ENCODE measurements around the gene SH2D2A.

Gene SH2D2A

GRCh38 chr1:156847591-156848460 lies 31.2 kb upstream of the SH2D2A start:
- DNase-seq = no peak

- no peak for DNase-seq
Observed at GRCh38 chr1:156846643-156847042, 30.0 kb upstream of the SH2D2A start.

- no peak for DNase-seq
Observed at GRCh38 chr1:156845953-156846545, 29.4 kb upstream of the SH2D2A start.

GRCh38 chr1:156845055-156845952 lies 28.7 kb upstream of the SH2D2A start:
- no peak for DNase-seq

GRCh38 chr1:156844638-156845037 lies 28.0 kb upstream of the SH2D2A start:
- no peak for DNase-seq

GRCh38 chr1:156844102-156844501 lies 27.5 kb upstream of the SH2D2A start:
- DNase-seq = no peak

- DNase-seq = no peak
Observed at GRCh38 chr1:156842618-156843300, 26.1 kb upstream of the SH2D2A start.

- no peak for DNase-seq
Observed at GRCh38 chr1:156841295-156841855, 24.7 kb upstream of the SH2D2A start.

- no peak for DNase-seq
Observed at GRCh38 chr1:156840898-156841279, 24.2 kb upstream of the SH2D2A start.

- no peak for DNase-seq
Observed at GRCh38 chr1:156840186-156840897, 23.7 kb upstream of the SH2D2A start.

GRCh38 chr1:156839426-156840109 lies 22.9 kb upstream of the SH2D2A start:
- no peak for DNase-seq

- no peak for DNase-seq
Observed at GRCh38 chr1:156838972-156839371, 22.3 kb upstream of the SH2D2A start.

GRCh38 chr1:156836892-156837291 lies 20.2 kb upstream of the SH2D2A start:
- DNase-seq = no peak

GRCh38 chr1:156836041-156836654 lies 19.5 kb upstream of the SH2D2A start:
- no peak for DNase-seq

- DNase-seq = no peak
Observed at GRCh38 chr1:156834322-156834721, 17.7 kb upstream of the SH2D2A start.

GRCh38 chr1:156833603-156834002 lies 17.0 kb upstream of the SH2D2A start:
- no peak for DNase-seq

- DNase-seq = no peak
Observed at GRCh38 chr1:156832434-156832833, 15.8 kb upstream of the SH2D2A start.

GRCh38 chr1:156828400-156829124 lies 11.9 kb upstream of the SH2D2A start:
- DNase-seq = no peak

- DNase-seq = no peak
Observed at GRCh38 chr1:156826630-156827029, 10.0 kb upstream of the SH2D2A start.

GRCh38 chr1:156823210-156823790 lies 6.7 kb upstream of the SH2D2A start:
- DNase-seq = no peak

All from SIG-M5 (cell line).